ENCODE measurements around the gene SPATA45.
"Not testable (repeated sequence)": the region's sequence is repeated elsewhere in the genome, so short reads cannot be mapped to it uniquely, and the experiment has no call there.

SPATA45 gene

GRCh38 chr1:212871976-212872375 is 24.5 kb upstream of the SPATA45 start:
- no peaks in the 10 kb centered on the region for H3K4me1 ChIP-seq (ENCODE audit: control insufficient read depth, low read length)
- peaks cover 2% of the 10 kb centered on the region; the same call in 1 of the 2 replicates for H3K79me2 ChIP-seq (ENCODE audit: control insufficient read depth, low read length)
- H3K36me3 ChIP-seq (ENCODE audit: control insufficient read depth, low read length), result peaks cover 54% of the 10 kb centered on the region
- H3K9me3 ChIP-seq (ENCODE audit: control insufficient read depth, insufficient read depth, low read length), result no peaks in the 10 kb centered on the region
- H4K20me1 ChIP-seq (ENCODE audit: control insufficient read depth, insufficient read depth, low read depth, low read length), result no peaks in the 10 kb centered on the region
- H3K27ac ChIP-seq (ENCODE audit: low read depth, low read length), result no peak overlapping the region
- H3K4me2 ChIP-seq (ENCODE audit: low read length), result no peak overlapping the region
- no peaks in the 10 kb centered on the region for H3K9me2 ChIP-seq (replicated peaks; ENCODE audit: control insufficient read depth, low read length)
- TF ChIP-seq EZH2phosphoT487 (IDR thresholded peaks at IDR 0.05; ENCODE audit: borderline replicate concordance, low read length), result no peak
- TF ChIP-seq CTCF (IDR thresholded peaks at IDR 0.05; ENCODE audit: low read depth, low read length, poor library complexity, severe bottlenecking), result no peak
- H3K27me3 ChIP-seq (ENCODE audit: control insufficient read depth, low read length), result no peaks in the 10 kb centered on the region
- H3F3A ChIP-seq (ENCODE audit: control insufficient read depth, insufficient read depth), result no peaks in the 10 kb centered on the region
- no peak overlapping the region for H3K4me3 ChIP-seq (ENCODE audit: low read length)

GRCh38 chr1:212867192-212867591 is 19.7 kb upstream of the SPATA45 start:
- TF ChIP-seq EZH2phosphoT487 (IDR thresholded peaks at IDR 0.05; ENCODE audit: borderline replicate concordance, low read length) (no peak), CTCF (IDR thresholded peaks at IDR 0.05; ENCODE audit: low read depth, low read length, poor library complexity, severe bottlenecking) (no peak)
- peaks cover 27% of the 10 kb centered on the region for H3K79me2 ChIP-seq (ENCODE audit: control insufficient read depth, low read length)
- H3K9me2 ChIP-seq (replicated peaks; ENCODE audit: control insufficient read depth, low read length), result no peaks in the 10 kb centered on the region
- no peaks in the 10 kb centered on the region for H3K27me3 ChIP-seq (ENCODE audit: control insufficient read depth, low read length)
- H4K20me1 ChIP-seq (ENCODE audit: control insufficient read depth, insufficient read depth, low read depth, low read length), result peaks cover 8% of the 10 kb centered on the region; the same call in 1 of the 2 replicates
- H3K4me1 ChIP-seq (ENCODE audit: control insufficient read depth, low read length), result peaks cover 14% of the 10 kb centered on the region
- no peak overlapping the region for H3K4me3 ChIP-seq (ENCODE audit: low read length)
- peaks cover 53% of the 10 kb centered on the region for H3K36me3 ChIP-seq (ENCODE audit: control insufficient read depth, low read length)
- H3K27ac ChIP-seq (ENCODE audit: low read depth, low read length), result no peak overlapping the region
- no peak overlapping the region for H3K4me2 ChIP-seq (ENCODE audit: low read length)
- 0 out of 2 replicates have a peak, but pooled peaks cover 2% of the 10 kb centered on the region for H3F3A ChIP-seq (ENCODE audit: control insufficient read depth, insufficient read depth)
- H3K9me3 ChIP-seq (ENCODE audit: control insufficient read depth, insufficient read depth, low read length), result no peaks in the 10 kb centered on the region

GRCh38 chr1:212864201-212864600 is 16.8 kb upstream of the SPATA45 start:
- H3K36me3 ChIP-seq (ENCODE audit: control insufficient read depth, low read length), result peaks cover 65% of the 10 kb centered on the region
- no peak overlapping the region for H3K4me3 ChIP-seq (ENCODE audit: low read length)
- TF ChIP-seq EZH2phosphoT487 (IDR thresholded peaks at IDR 0.05; ENCODE audit: borderline replicate concordance, low read length), result no peak
- no peak for TF ChIP-seq CTCF (IDR thresholded peaks at IDR 0.05; ENCODE audit: low read depth, low read length, poor library complexity, severe bottlenecking)
- H3K79me2 ChIP-seq (ENCODE audit: control insufficient read depth, low read length), result peaks cover 55% of the 10 kb centered on the region
- no peaks in the 10 kb centered on the region for H3K9me3 ChIP-seq (ENCODE audit: control insufficient read depth, insufficient read depth, low read length)
- no peaks in the 10 kb centered on the region for H3K27me3 ChIP-seq (ENCODE audit: control insufficient read depth, low read length)
- peaks cover 34% of the 10 kb centered on the region for H3K4me1 ChIP-seq (ENCODE audit: control insufficient read depth, low read length)
- H3F3A ChIP-seq (ENCODE audit: control insufficient read depth, insufficient read depth), result 0 out of 2 replicates have a peak, but pooled peaks cover 2% of the 10 kb centered on the region
- no peaks in the 10 kb centered on the region for H3K9me2 ChIP-seq (replicated peaks; ENCODE audit: control insufficient read depth, low read length)
- peaks cover 9% of the 10 kb centered on the region; the same call in 1 of the 2 replicates for H4K20me1 ChIP-seq (ENCODE audit: control insufficient read depth, insufficient read depth, low read depth, low read length)
- no peak overlapping the region for H3K27ac ChIP-seq (ENCODE audit: low read depth, low read length)
- 0 out of 2 replicates have a peak overlapping the region, but pooled peaks have one; percentile 1 for H3K4me2 ChIP-seq (ENCODE audit: low read length)

- H3K36me3 ChIP-seq (ENCODE audit: control insufficient read depth, low read length), result peaks cover 64% of the 10 kb centered on the region
- not testable (repeated sequence) for H4K20me1 ChIP-seq (ENCODE audit: control insufficient read depth, insufficient read depth, low read depth, low read length); H3K4me3 ChIP-seq (ENCODE audit: low read length); H3K27me3 ChIP-seq (ENCODE audit: control insufficient read depth, low read length); H3K27ac ChIP-seq (ENCODE audit: low read depth, low read length); H3F3A ChIP-seq (ENCODE audit: control insufficient read depth, insufficient read depth); H3K9me3 ChIP-seq (ENCODE audit: control insufficient read depth, insufficient read depth, low read length); H3K9me2 ChIP-seq (replicated peaks; ENCODE audit: control insufficient read depth, low read length); H3K4me2 ChIP-seq (ENCODE audit: low read length)
- H3K79me2 ChIP-seq (ENCODE audit: control insufficient read depth, low read length), result peaks cover 61% of the 10 kb centered on the region
- peaks cover 34% of the 10 kb centered on the region for H3K4me1 ChIP-seq (ENCODE audit: control insufficient read depth, low read length)
Observed at GRCh38 chr1:212863345-212863744, 15.9 kb upstream of the SPATA45 start.
